ENCODE data around the gene AK4. TPM values are rescaled to one million over a fixed set of nuclear protein-coding genes. Genes with fewer than 3 reads are reported as not detected.
"Not testable (repeated sequence)": the region's sequence is repeated elsewhere in the genome, so short reads cannot be mapped to it uniquely, and the experiment has no call there.

Gene AK4
- total and polyA plus RNA-seq, 8 donors: 0.68 to 5.8 (median 1.8) TPM

- no peak overlapping the region for H3K4me3 ChIP-seq
- DNase-seq (no peak), ATAC-seq (no peak), FAIRE-seq (no peak)
- no peaks in the 10 kb centered on the region for H3K9me3 ChIP-seq
- TF ChIP-seq CTCF (IDR thresholded peaks at IDR 0.05): no peak
- H3K27ac ChIP-seq: no peak overlapping the region
- no peaks in the 10 kb centered on the region for H3K27me3 ChIP-seq
- no peaks in the 10 kb centered on the region for H3K36me3 ChIP-seq
- WGBS, 2 donors: 88 to 91% methylated on average over 4 of the region's 4 CpGs
- intact Hi-C loops (cut with DNase I): no loop called here
- no peaks in the 10 kb centered on the region for H3K4me1 ChIP-seq
Measured at GRCh38 chr1:65232461-65232990, 84.5 kb downstream of the AK4 start.

GRCh38 chr1:65233782-65234181, 85.8 kb downstream of the AK4 start:
- no peak for FAIRE-seq
- no peak overlapping the region for H3K4me3 ChIP-seq
- H3K4me1 ChIP-seq: no peaks in the 10 kb centered on the region
- intact Hi-C loops (cut with DNase I): no loop called here
- H3K36me3 ChIP-seq: no peaks in the 10 kb centered on the region
- TF ChIP-seq CTCF (IDR thresholded peaks at IDR 0.05): no peak
- 71 to 75% methylated on average over 2 of the region's 2 CpGs for WGBS, 2 donors
- no peak for DNase-seq
- no peak for ATAC-seq
- H3K9me3 ChIP-seq: no peaks in the 10 kb centered on the region
- no peaks in the 10 kb centered on the region for H3K27me3 ChIP-seq
- H3K27ac ChIP-seq: no peak overlapping the region

- DNase-seq: no peak
- no peaks in the 10 kb centered on the region for H3K36me3 ChIP-seq
- H3K27ac ChIP-seq: no peak overlapping the region
- TF ChIP-seq CTCF (IDR thresholded peaks at IDR 0.05): peak in 2 of 4 donors; percentile 16 to 24
- no peaks in the 10 kb centered on the region for H3K27me3 ChIP-seq
- no peak overlapping the region for H3K4me3 ChIP-seq
- peak in 3 of 4 donors; percentile 30 to 57 (median 41) for ATAC-seq
- WGBS, 2 donors: 54 to 71% methylated on average over 3 of the region's 3 CpGs
- H3K4me1 ChIP-seq: no peaks in the 10 kb centered on the region
- FAIRE-seq: peak; percentile 41
- intact Hi-C loops (cut with DNase I): no loop called here
- no peaks in the 10 kb centered on the region for H3K9me3 ChIP-seq
Measured at GRCh38 chr1:65235867-65236805, 88.1 kb downstream of the AK4 start.

GRCh38 chr1:65237088-65237487, 89.1 kb downstream of the AK4 start:
- H3K9me3 ChIP-seq; FAIRE-seq; intact Hi-C loops (cut with DNase I); H3K27me3 ChIP-seq; H3K4me3 ChIP-seq; H3K36me3 ChIP-seq; DNase-seq; H3K4me1 ChIP-seq; H3K27ac ChIP-seq; ATAC-seq: not testable (repeated sequence)
- WGBS, 2 donors: 82 to 100% methylated on average over 1 of the region's 1 CpG

- Histone ChIP-seq H3K4me1 (no peaks in the 10 kb centered on the region), H3K9me3 (no peaks in the 10 kb centered on the region), H3K4me3 (no peak overlapping the region), H3K36me3 (no peaks in the 10 kb centered on the region), H3K27ac (no peak overlapping the region), H3K27me3 (peaks cover 0 to under 1% (median 0%) of the 10 kb centered on the region in 4 donors)
- intact Hi-C loops (cut with DNase I): no loop called here
- 65 to 88% methylated on average over 4 of the region's 4 CpGs for WGBS, 2 donors
- DNase-seq (no peak), ATAC-seq (no peak), FAIRE-seq (no peak)
- TF ChIP-seq CTCF (IDR thresholded peaks at IDR 0.05): no peak
Measured at GRCh38 chr1:65237503-65237902, 89.5 kb downstream of the AK4 start.

All from pancreas (tissue), 10 donors.